GM12891 (cell line): ENCODE results near the gene RAPGEF5.

Experiments
- POLR2A ChIP-seq: IDR thresholded peaks from 2 replicates; pipeline ENCODE4 v1.6.1; 2011; ENCODE audit warnings: low read depth, low read length, control low read depth
- POLR2AphosphoS5 ChIP-seq: IDR thresholded peaks from 2 replicates; pipeline ENCODE4 v1.6.1; 2011; ENCODE audit warnings: low read depth, low read length, control low read depth
- SPI1 ChIP-seq: IDR thresholded peaks from 2 replicates; pipeline ENCODE4 v1.6.1; 2011; ENCODE audit warnings: low read depth, low read length, control low read depth

- no peak for TF ChIP-seq POLR2A
- TF ChIP-seq SPI1 = peak; percentile 69
- TF ChIP-seq POLR2AphosphoS5 = no peak
Observed at GRCh38 chr7:22386865-22387264, 29.9 kb upstream of the RAPGEF5 start.
